SK-N-SH (cell line): Measurements from ENCODE around the gene RASGEF1C. TPM values are rescaled to one million over a fixed set of nuclear protein-coding genes. Genes with fewer than 3 reads are reported as not detected.

Experiments
- CTCF ChIA-PET: fragments of 300-600, 350-600 bp; formaldehyde crosslinking; extraction: SDS; loops from one replicate; lab custom pipeline; 2021; lab: Yijun Ruan, JAX
- POLR2A ChIA-PET: fragments of 350-600 bp; sonication (Branson Sonifier 250); formaldehyde crosslinking; extraction: SDS; loops from one replicate; lab custom pipeline; 2020; ENCODE audit warnings: antibody characterized with exemption, inconsistent platforms; lab: Yijun Ruan, JAX
- DNase-seq: peaks from one replicate; pipeline ENCODE4 v3.0.0; 2012
- H2AFZ ChIP-seq: fragments of 200-600 bp; sonication (generic); 2 replicates; pipeline ENCODE4 v1.8.1; 2016; ENCODE audit warnings: antibody characterized with exemption, mild to moderate bottlenecking, low read depth
- H3F3A ChIP-seq: fragments of 200-600 bp; sonication (generic); replicated peaks from 2 replicates; pipeline ENCODE3; 2016; ENCODE audit warnings: antibody characterized with exemption, mild to moderate bottlenecking; ENCODE audit not compliant: insufficient read depth
- H3K27ac ChIP-seq, 2 experiments: fragments of 200-500 bp in 1 of 2; fragments of 200-600 bp in 1 of 2; sonication (Bioruptor generic) in 1 of 2; sonication (generic), shearing (Covaris generic) in 1 of 2; 2 replicates each; pipeline versions ENCODE4 v1.5.1 to v1.6.1; 2014 to 2016; ENCODE audit warnings: low read depth in 2 of 2, inconsistent platforms in 1 of 2, low read length in 1 of 2, mild to moderate bottlenecking in 1 of 2, mixed read lengths in 1 of 2
- H3K27me3 ChIP-seq: fragments of 200-600 bp; sonication (generic), shearing (Covaris generic); 2 replicates; pipeline ENCODE4 v1.6.1; 2016; ENCODE audit warnings: mixed run types; ENCODE audit not compliant: insufficient read depth
- H3K36me3 ChIP-seq, 2 experiments: fragments of 200-500 bp in 1 of 2; fragments of 200-600 bp in 1 of 2; sonication (Bioruptor generic) in 1 of 2; sonication (generic) in 1 of 2; replicated peaks in 1 of 2; 2 replicates each; pipeline versions ENCODE3 to v1.5.1; 2014 to 2016; ENCODE audit warnings: low read length in 1 of 2, mild to moderate bottlenecking in 1 of 2; ENCODE audit not compliant: insufficient read depth in 2 of 2, control insufficient read depth in 1 of 2
- H3K4me1 ChIP-seq, 2 experiments: fragments of 200-500 bp in 1 of 2; fragments of 200-600 bp in 1 of 2; sonication (Bioruptor generic) in 1 of 2; sonication (generic), shearing (Covaris generic) in 1 of 2; 2 replicates each; pipeline versions ENCODE4 v1.5.1 to v1.6.1; 2014 to 2016; ENCODE audit warnings: low read depth in 1 of 2, low read length in 1 of 2, mixed run types in 1 of 2; ENCODE audit not compliant: insufficient read depth in 2 of 2, control insufficient read depth in 1 of 2
- H3K4me2 ChIP-seq: fragments of 200-600 bp; sonication (generic), shearing (Covaris generic); 2 replicates; pipeline ENCODE4 v1.6.1; 2017; ENCODE audit warnings: mixed run types
- H3K4me3 ChIP-seq, 2 experiments: fragments of 200-500 bp in 1 of 2; fragments of 200-600 bp in 1 of 2; sonication (Bioruptor generic) in 1 of 2; sonication (generic), shearing (Covaris generic) in 1 of 2; 2 replicates each; pipeline versions ENCODE4 v1.5.1 to v1.8.1; 2014 to 2016; ENCODE audit warnings: low read depth in 2 of 2, inconsistent platforms in 1 of 2, low read length in 1 of 2, mild to moderate bottlenecking in 1 of 2, mixed read lengths in 1 of 2, moderate library complexity in 1 of 2
- H3K79me2 ChIP-seq: fragments of 200-600 bp; sonication (generic); 2 replicates; pipeline ENCODE4 v1.8.1; 2017; ENCODE audit warnings: mild to moderate bottlenecking; ENCODE audit not compliant: insufficient read depth
- H3K9ac ChIP-seq: fragments of 200-600 bp; sonication (generic); 2 replicates; pipeline ENCODE4 v1.6.1; 2017; ENCODE audit warnings: mixed run types
- H3K9me2 ChIP-seq: fragments of 200-600 bp; sonication (generic); 2 replicates; pipeline ENCODE4 v1.6.1; 2017; ENCODE audit warnings: mixed run types
- H3K9me3 ChIP-seq: fragments of 200-600 bp; sonication (generic); 2 replicates; pipeline ENCODE4 v1.6.1; 2017; ENCODE audit warnings: mixed run types, mild to moderate bottlenecking, moderate library complexity
- H4K20me1 ChIP-seq: fragments of 200-600 bp; sonication (generic); 2 replicates; pipeline ENCODE4 v1.6.1; 2017; ENCODE audit warnings: mild to moderate bottlenecking, mixed run types; ENCODE audit not compliant: insufficient read depth
- CHD2 ChIP-seq: fragments of 150-350 bp; IDR thresholded peaks from 2 replicates; pipeline ENCODE4 v1.6.1; 2018; ENCODE audit warnings: low read length; ENCODE audit not compliant: partially characterized antibody
- EP300 ChIP-seq, 2 experiments: IDR thresholded peaks; 2 replicates each; pipeline versions ENCODE4 v1.4.0 to v1.6.1; 2012; ENCODE audit warnings: borderline replicate concordance in 1 of 2, low read depth in 1 of 2, low read length in 1 of 2
- EZH2phosphoT487 ChIP-seq: fragments of 200-600 bp; sonication (generic); IDR thresholded peaks from 2 replicates; pipeline ENCODE4 v1.6.1; 2017; ENCODE audit warnings: low read depth, mixed run types, mild to moderate bottlenecking, antibody characterized with exemption, moderate library complexity, borderline replicate concordance
- FOSL2 ChIP-seq: IDR thresholded peaks from 2 replicates; pipeline ENCODE4 v1.4.0; 2012; ENCODE audit warnings: low read depth, mild to moderate bottlenecking, moderate library complexity, borderline replicate concordance
- FOXJ3 ChIP-seq: sonication (generic); formaldehyde crosslinking; IDR thresholded peaks from 2 replicates; pipeline ENCODE4 v1.5.1; 2020; ENCODE audit warnings: mild to moderate bottlenecking, missing genetic modification reagents
- JUND ChIP-seq: IDR thresholded peaks from 2 replicates; pipeline ENCODE4 v1.4.0; 2012
- MXI1 ChIP-seq: IDR thresholded peaks from 2 replicates; pipeline ENCODE4 v1.6.1; 2012; ENCODE audit warnings: mild to moderate bottlenecking, low read depth, low read length, improper control_type of control experiment
- RCOR1 ChIP-seq: fragments of 150-350 bp; IDR thresholded peaks from 2 replicates; pipeline ENCODE4 v1.6.1; 2017; ENCODE audit warnings: antibody characterized with exemption, low read length
- RFX5 ChIP-seq: IDR thresholded peaks from 2 replicates; pipeline ENCODE4 v1.6.1; 2012; ENCODE audit warnings: mild to moderate bottlenecking, improper control_type of control experiment, low read length
- SMC3 ChIP-seq: IDR thresholded peaks from 2 replicates; pipeline ENCODE4 v1.6.1; 2012; ENCODE audit warnings: low read depth, low read length, improper control_type of control experiment
- TAF1 ChIP-seq: IDR thresholded peaks from 2 replicates; pipeline ENCODE4 v1.6.1; 2012; ENCODE audit warnings: low read depth, mild to moderate bottlenecking, low read length, moderate library complexity, borderline replicate concordance
- TCF12 ChIP-seq: IDR thresholded peaks from 2 replicates; pipeline ENCODE4 v1.4.0; 2012
- YY1 ChIP-seq: IDR thresholded peaks from 2 replicates; pipeline ENCODE4 v1.4.0; 2012; ENCODE audit warnings: low read depth, mild to moderate bottlenecking
- WGBS: methylation state at CpG from one replicate; pipeline ENCODE4 v1.1.6; 2017; ENCODE audit warnings: low lambda C conversion rate; 5-methylcytosine and 5-hydroxymethylcytosine counted together
- polyA plus RNA-seq, 3 experiments: library from polyadenylated mRNA; depleted of rRNA; stranded (reverse); fragments of >200 nt; gene quantifications; 2 replicates each; pipeline ENCODE4 v1.2.3, GENCODE V29; 2012
- TF ChIP-seq, protein P1 (sequence below): fragments of 150-350 bp; IDR thresholded peaks from 2 replicates; pipeline ENCODE4 v1.6.1; 2016; ENCODE audit warnings: mild to moderate bottlenecking, low read depth, low read length
- TF ChIP-seq, protein P2 (sequence below): IDR thresholded peaks from 2 replicates; pipeline ENCODE4 v1.4.0; 2012; ENCODE audit warnings: low read depth
- TF ChIP-seq, protein P3 (sequence below): IDR thresholded peaks from 2 replicates; pipeline ENCODE4 v1.4.0; 2012; ENCODE audit warnings: low read depth, borderline replicate concordance
- TF ChIP-seq, protein P4 (sequence below): IDR thresholded peaks from 2 replicates; pipeline ENCODE4 v1.6.1; 2012; ENCODE audit warnings: mild to moderate bottlenecking, low read depth, low read length, moderate library complexity
- TF ChIP-seq, protein P5 (sequence below): fragments of 200-600 bp; sonication (generic); IDR thresholded peaks from 2 replicates; pipeline ENCODE4 v1.6.1; 2017; ENCODE audit warnings: antibody characterized with exemption, mild to moderate bottlenecking, moderate library complexity

Gene RASGEF1C
- polyA plus RNA-seq, 1 of the 3 experiments (the other 2 are of a cell fraction) = not detected

DNA sequence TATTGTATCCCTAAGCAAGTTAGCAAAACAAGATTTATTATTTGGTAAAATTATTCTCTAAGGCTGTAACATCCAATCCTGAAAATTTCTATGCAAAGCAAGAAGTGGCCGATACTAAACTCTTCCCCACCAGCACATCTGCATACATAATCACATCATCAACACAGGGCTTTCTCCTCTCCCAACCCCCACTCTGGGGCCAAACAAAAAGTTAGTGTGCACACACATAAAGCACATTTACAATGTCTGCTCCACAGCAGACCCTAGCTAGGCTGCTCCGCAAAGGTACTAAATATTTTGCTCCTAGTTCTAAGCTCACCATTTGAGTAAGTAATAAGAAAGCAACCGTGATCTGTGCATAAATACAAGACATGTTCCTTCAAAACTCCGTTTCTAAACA is 141.0 kb downstream of the RASGEF1C start:
- Histone ChIP-seq H3K36me3 (no peaks in the 10 kb centered on the region), H3K4me1 (peaks cover 0 to 21% of the 10 kb centered on the region in 2 experiments; a peak in 2 of 4 replicates), H3K9me3 (no peaks in the 10 kb centered on the region), H3K4me2 (no peak overlapping the region), H3K27ac (no peak overlapping the region), H3F3A (peaks cover 4% of the 10 kb centered on the region), H3K79me2 (peaks cover 82% of the 10 kb centered on the region), H3K9ac (no peak overlapping the region), H3K9me2 (no peaks in the 10 kb centered on the region; the same call in 1 of the 2 replicates), H4K20me1 (peaks cover 39% of the 10 kb centered on the region), H3K27me3 (no peaks in the 10 kb centered on the region), H2AFZ (no peak overlapping the region), H3K4me3 (no peak overlapping the region)
- ChIA-PET CTCF (interaction anchor here (1.5 kb wide), 1 partner anchor 261 kb away, joined by 4 read pairs; no protein-coding TSS in a partner anchor), POLR2A (no interaction called here)
- TF ChIP-seq, protein P1, sequence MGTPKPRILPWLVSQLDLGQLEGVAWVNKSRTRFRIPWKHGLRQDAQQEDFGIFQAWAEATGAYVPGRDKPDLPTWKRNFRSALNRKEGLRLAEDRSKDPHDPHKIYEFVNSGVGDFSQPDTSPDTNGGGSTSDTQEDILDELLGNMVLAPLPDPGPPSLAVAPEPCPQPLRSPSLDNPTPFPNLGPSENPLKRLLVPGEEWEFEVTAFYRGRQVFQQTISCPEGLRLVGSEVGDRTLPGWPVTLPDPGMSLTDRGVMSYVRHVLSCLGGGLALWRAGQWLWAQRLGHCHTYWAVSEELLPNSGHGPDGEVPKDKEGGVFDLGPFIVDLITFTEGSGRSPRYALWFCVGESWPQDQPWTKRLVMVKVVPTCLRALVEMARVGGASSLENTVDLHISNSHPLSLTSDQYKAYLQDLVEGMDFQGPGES = no peak
- no peak for TF ChIP-seq EZH2phosphoT487
- TF ChIP-seq RFX5 = no peak
- TF ChIP-seq JUND = no peak
- TF ChIP-seq TAF1 = no peak
- TF ChIP-seq MXI1 = no peak
- TF ChIP-seq SMC3 = no peak
- no peak for TF ChIP-seq YY1
- TF ChIP-seq CHD2 = no peak
- TF ChIP-seq, protein P2, sequence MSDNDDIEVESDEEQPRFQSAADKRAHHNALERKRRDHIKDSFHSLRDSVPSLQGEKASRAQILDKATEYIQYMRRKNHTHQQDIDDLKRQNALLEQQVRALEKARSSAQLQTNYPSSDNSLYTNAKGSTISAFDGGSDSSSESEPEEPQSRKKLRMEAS = no peak
- 85% methylated on average over 4 of the region's 4 CpGs for WGBS
- no peak for DNase-seq

DNA sequence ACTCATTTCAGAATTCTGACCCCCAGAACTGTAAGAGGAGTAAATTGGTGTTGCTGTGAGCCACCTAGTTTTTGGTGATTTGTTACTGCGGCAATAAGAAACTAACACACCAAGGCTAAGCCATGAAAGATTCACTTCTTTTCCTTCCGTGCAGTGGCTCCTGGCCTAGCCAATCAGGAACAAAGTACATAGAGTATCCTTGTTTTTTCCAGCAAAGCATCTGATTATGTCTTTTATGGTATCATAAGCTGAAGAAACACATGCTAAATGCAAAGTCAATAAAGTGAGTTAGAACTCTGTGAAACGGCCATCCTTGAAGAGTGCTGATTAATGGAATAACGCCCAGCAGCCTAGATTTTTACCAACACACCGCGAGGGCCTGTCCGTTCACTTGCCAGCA is 148.8 kb downstream of the RASGEF1C start:
- Histone ChIP-seq H3K79me2 (peaks cover 85% of the 10 kb centered on the region), H3K36me3 (peaks cover 0 to 5% of the 10 kb centered on the region in 2 experiments), H3K4me1 (peaks cover 3 to 7% of the 10 kb centered on the region in 2 experiments; a peak in 1 of 4 replicates), H3K9me2 (no peaks in the 10 kb centered on the region; the same call in 1 of the 2 replicates), H4K20me1 (peaks cover 10% of the 10 kb centered on the region; the same call in 1 of the 2 replicates), H3K27ac (no peak overlapping the region), H3F3A (peaks cover 4% of the 10 kb centered on the region), H3K4me2 (no peak overlapping the region), H3K27me3 (no peaks in the 10 kb centered on the region), H3K9me3 (no peaks in the 10 kb centered on the region), H2AFZ (no peak overlapping the region), H3K4me3 (no peak overlapping the region), H3K9ac (no peak overlapping the region)
- DNase-seq = no peak
- over 99% methylated on average over 7 of the region's 7 CpGs for WGBS
- ChIA-PET CTCF (interaction anchor here (0.7 kb wide), 1 partner anchor 12 kb away, joined by 3 read pairs; no protein-coding TSS in a partner anchor), POLR2A (no interaction called here)
- TF ChIP-seq, protein P3, sequence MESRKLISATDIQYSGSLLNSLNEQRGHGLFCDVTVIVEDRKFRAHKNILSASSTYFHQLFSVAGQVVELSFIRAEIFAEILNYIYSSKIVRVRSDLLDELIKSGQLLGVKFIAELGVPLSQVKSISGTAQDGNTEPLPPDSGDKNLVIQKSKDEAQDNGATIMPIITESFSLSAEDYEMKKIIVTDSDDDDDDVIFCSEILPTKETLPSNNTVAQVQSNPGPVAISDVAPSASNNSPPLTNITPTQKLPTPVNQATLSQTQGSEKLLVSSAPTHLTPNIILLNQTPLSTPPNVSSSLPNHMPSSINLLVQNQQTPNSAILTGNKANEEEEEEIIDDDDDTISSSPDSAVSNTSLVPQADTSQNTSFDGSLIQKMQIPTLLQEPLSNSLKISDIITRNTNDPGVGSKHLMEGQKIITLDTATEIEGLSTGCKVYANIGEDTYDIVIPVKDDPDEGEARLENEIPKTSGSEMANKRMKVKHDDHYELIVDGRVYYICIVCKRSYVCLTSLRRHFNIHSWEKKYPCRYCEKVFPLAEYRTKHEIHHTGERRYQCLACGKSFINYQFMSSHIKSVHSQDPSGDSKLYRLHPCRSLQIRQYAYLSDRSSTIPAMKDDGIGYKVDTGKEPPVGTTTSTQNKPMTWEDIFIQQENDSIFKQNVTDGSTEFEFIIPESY = no peak
- TF ChIP-seq, protein P4, sequence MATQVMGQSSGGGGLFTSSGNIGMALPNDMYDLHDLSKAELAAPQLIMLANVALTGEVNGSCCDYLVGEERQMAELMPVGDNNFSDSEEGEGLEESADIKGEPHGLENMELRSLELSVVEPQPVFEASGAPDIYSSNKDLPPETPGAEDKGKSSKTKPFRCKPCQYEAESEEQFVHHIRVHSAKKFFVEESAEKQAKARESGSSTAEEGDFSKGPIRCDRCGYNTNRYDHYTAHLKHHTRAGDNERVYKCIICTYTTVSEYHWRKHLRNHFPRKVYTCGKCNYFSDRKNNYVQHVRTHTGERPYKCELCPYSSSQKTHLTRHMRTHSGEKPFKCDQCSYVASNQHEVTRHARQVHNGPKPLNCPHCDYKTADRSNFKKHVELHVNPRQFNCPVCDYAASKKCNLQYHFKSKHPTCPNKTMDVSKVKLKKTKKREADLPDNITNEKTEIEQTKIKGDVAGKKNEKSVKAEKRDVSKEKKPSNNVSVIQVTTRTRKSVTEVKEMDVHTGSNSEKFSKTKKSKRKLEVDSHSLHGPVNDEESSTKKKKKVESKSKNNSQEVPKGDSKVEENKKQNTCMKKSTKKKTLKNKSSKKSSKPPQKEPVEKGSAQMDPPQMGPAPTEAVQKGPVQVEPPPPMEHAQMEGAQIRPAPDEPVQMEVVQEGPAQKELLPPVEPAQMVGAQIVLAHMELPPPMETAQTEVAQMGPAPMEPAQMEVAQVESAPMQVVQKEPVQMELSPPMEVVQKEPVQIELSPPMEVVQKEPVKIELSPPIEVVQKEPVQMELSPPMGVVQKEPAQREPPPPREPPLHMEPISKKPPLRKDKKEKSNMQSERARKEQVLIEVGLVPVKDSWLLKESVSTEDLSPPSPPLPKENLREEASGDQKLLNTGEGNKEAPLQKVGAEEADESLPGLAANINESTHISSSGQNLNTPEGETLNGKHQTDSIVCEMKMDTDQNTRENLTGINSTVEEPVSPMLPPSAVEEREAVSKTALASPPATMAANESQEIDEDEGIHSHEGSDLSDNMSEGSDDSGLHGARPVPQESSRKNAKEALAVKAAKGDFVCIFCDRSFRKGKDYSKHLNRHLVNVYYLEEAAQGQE = no peak
- no peak for TF ChIP-seq TAF1
- TF ChIP-seq TCF12 = no peak
- no peak for TF ChIP-seq YY1
- no peak for TF ChIP-seq FOSL2
- TF ChIP-seq, protein P5, sequence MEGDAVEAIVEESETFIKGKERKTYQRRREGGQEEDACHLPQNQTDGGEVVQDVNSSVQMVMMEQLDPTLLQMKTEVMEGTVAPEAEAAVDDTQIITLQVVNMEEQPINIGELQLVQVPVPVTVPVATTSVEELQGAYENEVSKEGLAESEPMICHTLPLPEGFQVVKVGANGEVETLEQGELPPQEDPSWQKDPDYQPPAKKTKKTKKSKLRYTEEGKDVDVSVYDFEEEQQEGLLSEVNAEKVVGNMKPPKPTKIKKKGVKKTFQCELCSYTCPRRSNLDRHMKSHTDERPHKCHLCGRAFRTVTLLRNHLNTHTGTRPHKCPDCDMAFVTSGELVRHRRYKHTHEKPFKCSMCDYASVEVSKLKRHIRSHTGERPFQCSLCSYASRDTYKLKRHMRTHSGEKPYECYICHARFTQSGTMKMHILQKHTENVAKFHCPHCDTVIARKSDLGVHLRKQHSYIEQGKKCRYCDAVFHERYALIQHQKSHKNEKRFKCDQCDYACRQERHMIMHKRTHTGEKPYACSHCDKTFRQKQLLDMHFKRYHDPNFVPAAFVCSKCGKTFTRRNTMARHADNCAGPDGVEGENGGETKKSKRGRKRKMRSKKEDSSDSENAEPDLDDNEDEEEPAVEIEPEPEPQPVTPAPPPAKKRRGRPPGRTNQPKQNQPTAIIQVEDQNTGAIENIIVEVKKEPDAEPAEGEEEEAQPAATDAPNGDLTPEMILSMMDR = no peak
- TF ChIP-seq SMC3 = no peak
- TF ChIP-seq FOXJ3 = no peak
- TF ChIP-seq RCOR1 = no peak
- no peak for TF ChIP-seq EP300 (IDR thresholded peaks at IDR 0.05; ENCODE audit: borderline replicate concordance in 1 of 2, low read depth in 1 of 2, low read length in 1 of 2)
- no peak for TF ChIP-seq MXI1
